ENCODE results near the gene DLG2. TPM values are rescaled to one million over a fixed set of nuclear protein-coding genes. Genes with fewer than 3 reads are reported as not detected.

Gene DLG2
- total and polyA plus RNA-seq, 4 donors, result 0.30 to 5.5 (median 0.68) TPM

DNA sequence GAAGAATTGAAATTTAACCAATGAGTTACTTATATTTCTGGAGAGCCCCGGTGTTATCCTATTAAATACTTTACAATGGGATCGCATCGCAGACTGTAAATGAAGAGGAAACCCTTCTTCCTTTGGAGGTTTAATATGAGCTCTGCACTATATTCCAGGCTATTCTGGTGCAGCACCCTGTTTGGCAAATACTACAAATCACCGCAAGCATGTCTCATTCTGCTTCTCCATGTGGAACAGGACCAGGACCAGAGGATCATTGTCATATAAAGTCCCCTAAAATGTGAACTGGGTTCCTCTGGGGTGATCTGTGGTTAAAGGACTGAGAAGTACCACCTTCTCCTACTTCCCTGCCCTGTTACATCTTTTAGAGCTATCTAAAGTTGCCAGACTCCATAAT lies 703.7 kb downstream of the DLG2 start:
- H3K4me3 ChIP-seq (ENCODE audit: low read depth in 1 of 3, low read length in 3 of 3), result no peak overlapping the region
- DNase-seq (ENCODE audit: low spot score), result no peak
- no peak overlapping the region for H3K9ac ChIP-seq (ENCODE audit: low read depth in 1 of 2, low read length in 2 of 2)
- TF ChIP-seq SP1 (IDR thresholded peaks at IDR 0.05) (no peak), ZBTB33 (IDR thresholded peaks at IDR 0.05) (no peak), REST (IDR thresholded peaks at IDR 0.05) (no peak), JUND (IDR thresholded peaks at IDR 0.05) (no peak), GABPA (IDR thresholded peaks at IDR 0.05 in 1 of 2, conservative IDR thresholded peaks at IDR 0.05 in 1 of 2) (no peak), FOXA2 (IDR thresholded peaks at IDR 0.05) (no peak), TAF1 (conservative IDR thresholded peaks at IDR 0.05) (no peak), NR2F2 (IDR thresholded peaks at IDR 0.05) (no peak), CTCF (IDR thresholded peaks at IDR 0.05; ENCODE audit: low read depth, low read length, missing input control) (no peak), FOXA1 (IDR thresholded peaks at IDR 0.05) (no peak), RAD21 (IDR thresholded peaks at IDR 0.05) (no peak), YY1 (IDR thresholded peaks at IDR 0.05) (no peak), RXRA (IDR thresholded peaks at IDR 0.05) (no peak), EGR1 (IDR thresholded peaks at IDR 0.05; ENCODE audit: low read depth in 2 of 2) (no peak), HNF4G (IDR thresholded peaks at IDR 0.05) (no peak), HNF4A (conservative IDR thresholded peaks at IDR 0.05) (no peak)
- TF ChIP-seq, protein P1, sequence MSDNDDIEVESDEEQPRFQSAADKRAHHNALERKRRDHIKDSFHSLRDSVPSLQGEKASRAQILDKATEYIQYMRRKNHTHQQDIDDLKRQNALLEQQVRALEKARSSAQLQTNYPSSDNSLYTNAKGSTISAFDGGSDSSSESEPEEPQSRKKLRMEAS (IDR thresholded peaks at IDR 0.05), result no peak
- TF ChIP-seq, protein P2, sequence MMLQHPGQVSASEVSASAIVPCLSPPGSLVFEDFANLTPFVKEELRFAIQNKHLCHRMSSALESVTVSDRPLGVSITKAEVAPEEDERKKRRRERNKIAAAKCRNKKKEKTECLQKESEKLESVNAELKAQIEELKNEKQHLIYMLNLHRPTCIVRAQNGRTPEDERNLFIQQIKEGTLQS (IDR thresholded peaks at IDR 0.05), result no peak
- no peak overlapping the region for H3K27ac ChIP-seq (ENCODE audit: low read depth in 1 of 2, low read length in 2 of 2)
- no peaks in the 10 kb centered on the region for H3K36me3 ChIP-seq (ENCODE audit: control insufficient read depth in 4 of 4, insufficient read depth in 3 of 4, low read depth in 1 of 4, low read length in 3 of 4)
- H3K9me3 ChIP-seq (ENCODE audit: control insufficient read depth in 4 of 4, low read length in 3 of 4), result peaks cover 0 to 3% (median 0%) of the 10 kb centered on the region in 4 donors
- no peaks in the 10 kb centered on the region for H3K4me1 ChIP-seq (ENCODE audit: control insufficient read depth in 4 of 4, insufficient read depth in 4 of 4, low read length in 3 of 4)
- H3K27me3 ChIP-seq (ENCODE audit: control insufficient read depth in 4 of 4, insufficient read depth in 4 of 4, low read length in 3 of 4), result no peaks in the 10 kb centered on the region
- 82% methylated on average over 4 of the region's 4 CpGs for WGBS
